HG03139 (cell line): Measurements from ENCODE around the gene RNF220.
"Not testable (repeated sequence)": the region's sequence is repeated elsewhere in the genome, so short reads cannot be mapped to it uniquely, and the experiment has no call there.

Experiments
- ATAC-seq: cut with Tn5 transposase; IDR thresholded peaks from one replicate; pipeline ENCODE4 v1.9.1; 2021; ENCODE audit not compliant: unreplicated experiment

RNF220 gene

GRCh38 chr1:44485934-44486460 lies 80.9 kb downstream of the RNF220 start:
- ATAC-seq, result no peak

DNA sequence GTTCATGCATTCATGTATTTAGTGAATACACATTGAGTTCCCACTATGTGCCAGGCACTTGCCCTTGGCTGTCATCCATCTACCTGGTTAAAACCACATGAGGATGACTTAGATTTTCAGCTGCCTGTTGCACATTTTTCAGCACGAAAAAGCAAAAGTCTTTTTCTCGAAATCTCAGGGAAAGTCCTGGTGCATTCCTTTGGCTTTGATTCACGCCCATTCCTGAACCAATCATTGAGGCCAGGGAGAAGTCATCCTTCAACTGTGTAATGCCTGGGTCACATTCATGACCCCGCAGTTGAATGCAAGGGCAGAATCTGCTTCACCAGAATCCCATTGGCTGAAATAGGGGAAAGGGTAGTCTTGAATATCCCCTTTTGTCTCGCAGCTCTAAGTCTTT lies 84.4 kb downstream of the RNF220 start:
- ATAC-seq, result no peak

GRCh38 chr1:44496541-44497171 lies 91.6 kb downstream of the RNF220 start:
- ATAC-seq, result no peak

DNA sequence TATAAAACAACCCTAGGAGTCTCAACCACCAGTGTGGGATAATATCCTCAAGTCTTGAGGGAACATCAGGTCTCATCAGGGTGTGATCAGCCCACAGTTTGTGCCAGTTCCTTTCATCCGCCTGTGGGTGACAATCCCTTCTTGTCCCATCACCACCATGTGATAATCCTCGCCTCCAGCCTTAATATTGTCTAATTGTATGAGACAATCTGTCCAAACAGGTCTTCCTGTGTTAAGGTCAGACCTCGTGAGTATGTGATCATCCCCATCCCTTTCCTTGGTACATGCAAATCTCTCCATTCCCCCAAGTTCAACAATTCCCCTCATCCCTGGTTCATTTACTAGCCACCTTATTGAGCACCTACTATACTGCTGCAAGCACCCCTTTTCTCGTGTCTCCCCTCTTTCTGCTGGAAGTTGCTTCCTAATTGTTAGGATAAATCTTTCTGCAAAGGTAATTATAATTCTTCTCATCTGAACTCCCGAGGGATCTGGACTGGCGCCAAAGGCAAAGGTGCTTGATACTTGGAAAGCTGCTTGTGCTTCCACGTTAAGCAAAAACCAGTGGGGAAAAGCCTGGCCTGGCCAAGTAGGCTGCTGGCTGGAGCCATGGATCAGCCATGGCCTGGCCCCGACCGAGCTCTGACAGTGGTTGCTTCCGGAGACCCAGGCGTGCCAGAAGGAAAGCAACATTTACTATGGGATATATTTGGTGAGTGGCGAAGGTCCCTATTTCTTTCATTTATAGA lies 92.5 kb downstream of the RNF220 start:
- ATAC-seq, result no peak

- ATAC-seq, result no peak
Observed at GRCh38 chr1:44499306-44499705, 94.3 kb downstream of the RNF220 start.

GRCh38 chr1:44500181-44501046 lies 95.4 kb downstream of the RNF220 start:
- no peak for ATAC-seq

DNA sequence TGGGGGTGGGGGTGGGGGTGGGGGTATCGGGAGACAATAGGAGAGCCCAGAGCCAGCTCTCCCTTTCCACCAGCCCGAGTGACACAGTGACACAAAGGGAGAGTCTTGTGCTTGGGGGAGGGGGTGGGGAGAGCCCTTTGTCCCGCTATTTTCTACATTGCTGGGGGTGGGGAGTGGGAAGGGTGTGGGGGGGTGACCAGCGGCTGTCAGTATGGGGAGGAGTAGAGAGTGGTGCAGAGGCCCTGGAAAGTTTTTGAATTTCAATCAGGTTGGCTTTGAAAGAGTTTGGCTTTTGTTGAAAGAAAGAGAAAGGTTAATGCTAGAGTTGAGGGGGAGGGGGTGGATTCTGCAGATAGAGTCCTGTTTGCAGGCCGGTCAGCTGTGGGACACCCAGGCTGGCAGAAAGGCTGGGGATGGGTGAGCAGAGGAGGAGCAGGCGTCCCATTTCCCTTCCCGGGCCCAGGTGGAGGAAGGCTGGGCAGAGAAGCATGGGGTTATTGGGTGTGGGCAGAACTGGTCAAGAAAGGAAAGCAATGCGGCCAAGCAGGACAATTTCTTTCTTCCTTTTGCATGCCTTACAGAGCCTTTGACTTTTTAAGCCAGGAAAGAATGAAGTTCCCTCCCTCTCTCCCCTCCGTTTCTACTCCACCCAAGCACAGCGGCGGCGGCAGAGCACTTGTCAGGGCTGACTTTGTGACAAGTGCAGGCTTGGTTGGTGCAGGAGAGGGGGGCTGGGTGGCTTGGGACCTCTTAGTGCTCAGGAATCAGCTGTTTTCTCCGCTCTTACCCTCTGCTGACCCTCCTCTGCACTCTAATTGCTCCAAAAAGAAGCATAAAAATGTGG lies 96.2 kb downstream of the RNF220 start:
- ATAC-seq, result no peak

DNA sequence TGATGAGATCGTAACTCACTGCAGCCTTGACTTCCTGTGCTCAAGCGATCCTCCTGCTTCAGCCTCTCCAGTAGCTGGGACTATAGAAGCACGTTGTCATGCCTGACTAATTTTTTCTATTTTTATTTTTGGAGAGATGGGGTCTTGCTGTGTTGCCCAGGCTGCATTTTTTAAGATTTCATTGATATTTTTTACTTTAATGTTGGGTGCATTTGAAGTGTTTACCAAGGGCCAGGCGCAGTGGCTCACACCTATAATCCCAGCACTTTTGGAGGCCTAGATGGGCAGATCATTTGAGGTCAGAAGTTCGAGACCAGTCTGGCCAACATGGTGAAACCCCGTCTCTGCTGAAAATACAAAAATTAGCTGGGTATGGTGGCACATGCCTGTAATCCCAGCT lies 97.8 kb downstream of the RNF220 start:
- not testable (repeated sequence) for ATAC-seq

DNA sequence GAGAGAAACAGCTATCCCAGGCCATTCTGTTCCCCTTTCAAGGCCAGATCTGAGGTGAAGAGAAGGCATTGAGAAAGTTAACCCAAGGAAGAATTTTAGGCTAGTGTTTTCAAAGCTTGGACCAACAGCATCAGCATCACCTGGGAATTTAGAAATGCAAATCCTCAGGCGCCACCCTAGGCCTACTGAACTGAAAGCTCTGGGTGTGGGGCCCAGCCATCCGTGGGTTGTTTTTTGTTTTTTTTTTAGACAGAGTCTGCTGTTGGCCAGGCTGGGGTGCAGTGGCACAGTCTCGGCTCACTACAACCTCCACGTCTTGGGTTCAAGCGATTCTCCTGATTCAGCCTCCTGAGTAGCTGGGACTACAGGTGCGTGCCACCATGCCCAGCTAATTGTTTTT lies 98.6 kb downstream of the RNF220 start:
- ATAC-seq, result no peak

DNA sequence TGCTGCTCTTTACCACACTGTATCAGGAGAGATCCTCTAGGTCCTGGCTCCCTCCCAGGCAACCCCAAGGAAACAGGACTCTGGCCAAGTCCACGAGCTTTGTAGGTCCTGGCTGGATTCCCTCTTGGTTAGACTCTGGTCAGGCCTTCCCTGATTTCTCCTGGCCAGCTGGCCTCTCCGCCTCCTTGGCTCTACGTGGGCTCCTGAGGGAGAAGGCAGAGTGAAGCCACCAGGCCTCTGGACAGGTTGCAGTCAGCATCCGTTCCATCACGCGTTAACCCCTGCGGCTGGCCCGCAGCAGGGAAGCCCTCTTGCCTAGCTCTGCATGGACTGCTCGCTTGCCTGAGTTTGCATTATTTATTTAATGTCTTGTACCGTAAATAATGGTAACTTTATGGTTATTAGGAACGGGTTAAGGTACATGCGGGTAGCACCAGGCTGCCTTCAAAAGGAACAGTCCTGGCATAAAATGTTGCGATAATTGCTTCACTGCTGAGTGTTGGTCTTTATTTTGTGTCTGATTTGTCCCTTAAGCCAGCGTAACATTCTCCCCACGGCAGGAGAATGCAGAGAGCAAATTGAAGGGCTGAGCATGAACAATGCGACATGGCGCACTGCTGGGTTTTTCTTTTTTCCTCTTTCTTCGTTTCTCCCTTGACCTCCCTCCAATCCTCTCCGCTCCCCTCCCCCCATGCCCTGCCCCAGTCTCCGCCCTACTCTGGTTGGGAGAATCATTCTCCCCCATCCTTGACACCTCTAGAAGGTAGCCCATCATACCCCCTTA lies 100.3 kb downstream of the RNF220 start:
- no peak for ATAC-seq

DNA sequence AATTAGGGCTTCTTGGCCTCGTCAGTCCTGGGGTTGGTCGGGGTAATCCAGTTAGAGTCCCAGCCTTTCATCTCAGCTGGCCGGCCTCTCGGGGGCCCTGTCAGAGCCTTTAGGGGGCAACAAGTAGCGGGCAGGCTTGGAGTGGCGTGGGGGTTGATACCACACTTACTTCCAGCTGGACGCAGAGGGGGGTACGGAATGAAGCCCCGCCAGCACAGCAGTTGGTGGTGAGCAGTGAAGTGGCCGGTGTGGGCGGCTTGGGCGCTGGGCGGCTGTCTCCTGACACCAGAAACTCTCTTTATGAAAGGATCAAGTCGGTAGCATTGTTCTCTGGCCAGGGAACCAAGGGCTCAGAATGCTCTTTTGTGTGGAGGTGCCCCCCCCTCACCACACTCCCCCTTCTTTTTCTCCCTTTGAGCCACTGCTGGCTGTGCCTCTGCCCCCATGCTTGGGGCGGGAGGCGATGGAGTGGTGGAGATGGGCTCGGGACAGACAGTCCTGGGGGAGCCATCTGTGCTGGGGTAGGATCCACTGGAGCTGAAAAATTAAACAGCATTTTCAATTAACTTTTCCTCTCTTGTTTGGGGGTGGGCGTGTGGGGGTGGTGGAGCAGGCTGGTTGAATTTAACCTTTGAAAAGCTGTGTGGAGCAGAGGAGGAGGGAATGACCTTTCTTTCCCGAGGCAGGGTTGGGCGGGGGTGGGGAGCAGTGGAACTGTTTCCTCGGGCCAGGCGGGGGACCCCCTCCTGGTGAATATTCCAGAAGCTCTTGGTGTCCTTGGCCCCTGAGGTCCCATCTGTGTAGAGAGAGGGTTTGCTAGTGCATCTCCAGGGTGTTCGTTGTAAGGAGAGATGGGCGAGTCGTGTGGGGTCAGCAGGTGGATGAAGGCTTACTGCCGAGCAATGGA lies 102.7 kb downstream of the RNF220 start:
- no peak for ATAC-seq

- no peak for ATAC-seq
Observed at GRCh38 chr1:44508397-44508745, 103.3 kb downstream of the RNF220 start.

DNA sequence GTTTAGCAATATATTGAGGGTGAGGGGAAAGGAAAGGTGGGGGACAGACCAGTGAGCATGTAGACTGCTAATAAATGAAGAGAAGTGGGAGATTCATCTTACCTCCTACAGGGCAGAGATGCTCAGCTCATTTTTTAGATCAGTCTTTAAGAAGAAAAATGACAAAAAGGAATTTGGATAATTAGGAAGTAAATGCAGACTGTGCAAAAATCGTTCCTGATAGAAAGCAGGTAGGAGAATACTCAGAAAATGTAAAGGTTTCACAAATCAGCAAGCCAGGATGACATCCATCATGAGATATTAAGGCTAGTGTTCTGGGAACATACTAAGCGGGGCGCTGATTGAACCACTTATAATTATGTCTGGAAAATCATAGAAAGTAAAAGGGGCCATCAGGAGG lies 106.3 kb downstream of the RNF220 start:
- ATAC-seq, result no peak

DNA sequence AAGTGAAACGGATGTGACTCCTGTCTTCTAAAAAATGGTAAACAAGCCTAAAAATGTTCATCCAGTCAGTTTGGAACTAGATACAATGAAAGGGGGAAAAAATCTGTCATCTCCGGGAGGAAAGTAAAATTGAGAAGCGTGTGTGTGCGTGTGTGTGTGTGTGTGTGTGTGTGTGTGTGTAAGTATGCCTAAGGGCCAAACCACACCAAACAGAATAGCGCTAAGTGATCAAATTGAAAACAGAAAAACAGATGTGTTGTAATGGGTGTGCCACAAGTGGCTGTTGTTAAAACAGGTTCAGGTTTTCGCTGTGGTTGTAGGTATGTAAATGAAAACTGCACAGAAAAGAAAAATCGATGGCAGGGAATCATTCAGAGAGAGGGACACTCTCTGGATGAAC lies 106.7 kb downstream of the RNF220 start:
- ATAC-seq, result no peak

DNA sequence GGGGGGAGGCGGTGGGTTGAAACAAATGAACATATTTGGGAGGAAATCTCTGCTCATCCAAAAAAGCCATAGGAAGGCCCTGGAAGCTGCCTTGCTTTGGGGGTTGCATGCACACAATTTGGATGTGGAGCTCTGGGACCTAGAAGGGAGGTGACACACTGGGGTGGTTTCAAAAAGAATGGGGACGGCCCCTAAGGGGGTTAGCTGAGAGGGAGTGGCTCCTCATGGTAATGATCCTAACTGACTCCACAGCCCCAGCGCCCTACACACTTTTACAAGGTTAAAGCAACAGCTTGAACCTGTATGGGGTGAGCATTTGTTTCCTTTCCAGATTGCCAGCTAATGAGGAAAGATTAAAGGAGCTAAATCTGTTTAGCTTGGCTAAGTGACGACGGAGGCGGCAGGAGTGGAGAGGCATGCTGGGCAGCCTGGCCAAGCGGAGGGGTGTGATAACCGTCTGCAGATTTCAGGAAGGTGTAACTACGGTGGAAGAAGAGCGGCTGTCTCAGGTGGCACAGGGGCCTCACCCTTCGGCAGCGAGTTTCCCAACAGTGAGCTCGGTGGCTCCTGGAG lies 107.3 kb downstream of the RNF220 start:
- no peak for ATAC-seq

GRCh38 chr1:44513111-44513510 lies 108.1 kb downstream of the RNF220 start:
- no peak for ATAC-seq

DNA sequence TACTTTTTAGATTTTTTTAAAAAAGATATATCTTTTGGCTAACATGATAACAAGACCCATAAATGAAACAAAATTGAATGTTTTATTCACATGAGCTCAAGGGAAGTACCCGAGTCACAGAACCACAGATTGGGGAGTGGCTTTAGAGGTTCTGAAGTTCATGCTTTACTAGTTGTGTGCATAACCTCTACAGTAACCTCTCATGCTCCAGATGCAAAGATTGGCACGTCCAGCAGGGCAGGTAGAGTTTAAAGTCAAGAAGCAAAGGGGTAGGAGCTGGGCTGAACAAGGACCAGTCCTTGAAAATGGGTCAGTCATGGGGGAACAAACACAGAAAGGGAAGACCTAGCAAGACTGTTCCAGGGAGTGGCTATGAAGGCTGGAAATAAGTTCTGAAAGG lies 109.6 kb downstream of the RNF220 start:
- ATAC-seq, result no peak

- no peak for ATAC-seq
Observed at GRCh38 chr1:44515416-44515815, 110.4 kb downstream of the RNF220 start.
